Fibroblast of pulmonary artery (primary cell): ENCODE data around the gene NUP133.
"Not testable (repeated sequence)": the region's sequence is repeated elsewhere in the genome, so short reads cannot be mapped to it uniquely, and the experiment has no call there.

Source experiments
- DNase-seq: peaks from one replicate; pipeline ENCODE4 v3.0.0-alpha.2; 2010; ENCODE audit warnings: low read depth
- H3K4me3 ChIP-seq: replicated peaks from 2 replicates; pipeline ENCODE4 v1.5.1; 2011; ENCODE audit warnings: low read depth, mild to moderate bottlenecking, control low read depth, low read length, moderate library complexity
- CTCF ChIP-seq: IDR thresholded peaks from 2 replicates; pipeline ENCODE4 v1.5.1; 2011; ENCODE audit warnings: mild to moderate bottlenecking, control low read depth, low read length, inconsistent platforms; ENCODE audit errors: missing control alignments

The NUP133 gene

GRCh38 chr1:229425564-229426159 is 82.5 kb downstream of the NUP133 start:
- no peak for TF ChIP-seq CTCF
- no peak for DNase-seq
- H3K4me3 ChIP-seq = no peak overlapping the region

GRCh38 chr1:229420765-229421164 is 87.4 kb downstream of the NUP133 start:
- no peak for DNase-seq
- TF ChIP-seq CTCF = no peak
- H3K4me3 ChIP-seq = no peak overlapping the region

GRCh38 chr1:229420224-229420623 is 87.9 kb downstream of the NUP133 start:
- no peak overlapping the region for H3K4me3 ChIP-seq
- DNase-seq = no peak
- TF ChIP-seq CTCF = no peak

- H3K4me3 ChIP-seq = not testable (repeated sequence)
Observed at GRCh38 chr1:229418586-229418985, 89.6 kb downstream of the NUP133 start.

GRCh38 chr1:229412810-229413209 is 95.3 kb downstream of the NUP133 start:
- not testable (repeated sequence) for H3K4me3 ChIP-seq, DNase-seq

More at GRCh38 chr1:229418586-229418985, 89.6 kb downstream of the NUP133 start:
- not testable (repeated sequence) for DNase-seq

- no peak for TF ChIP-seq CTCF
- DNase-seq = no peak
- H3K4me3 ChIP-seq = no peak overlapping the region
Observed at GRCh38 chr1:229412056-229412455, 96.1 kb downstream of the NUP133 start.

- H3K4me3 ChIP-seq = no peak overlapping the region
- TF ChIP-seq CTCF = no peak
- DNase-seq = no peak
Observed at GRCh38 chr1:229411434-229412055, 96.6 kb downstream of the NUP133 start.
